Ishikawa (cell line): ENCODE data around the gene ZCCHC12.

ENCODE experiments used
- CEBPB ChIP-seq: IDR thresholded peaks from 2 replicates; pipeline ENCODE4 v1.6.1; 2012
- CREB1 ChIP-seq: IDR thresholded peaks from 2 replicates; pipeline ENCODE4 v1.6.1; 2012; ENCODE audit warnings: low read depth
- EGR1 ChIP-seq: IDR thresholded peaks from 2 replicates; pipeline ENCODE4 v1.6.1; 2012
- EP300 ChIP-seq: IDR thresholded peaks from 2 replicates; pipeline ENCODE4 v1.6.1; 2012; ENCODE audit warnings: borderline replicate concordance
- FOXM1 ChIP-seq: IDR thresholded peaks from 2 replicates; pipeline ENCODE4 v1.6.1; 2012; ENCODE audit warnings: low read depth, borderline replicate concordance
- NFIC ChIP-seq: IDR thresholded peaks from 2 replicates; pipeline ENCODE4 v1.6.1; 2012
- RAD21 ChIP-seq: IDR thresholded peaks from 2 replicates; pipeline ENCODE4 v1.6.1; 2012; ENCODE audit warnings: low read depth
- TAF1 ChIP-seq: IDR thresholded peaks from 2 replicates; pipeline ENCODE4 v1.6.1; 2012; ENCODE audit warnings: low read depth, mild to moderate bottlenecking
- TCF12 ChIP-seq: IDR thresholded peaks from 2 replicates; pipeline ENCODE4 v1.6.1; 2012; ENCODE audit warnings: low read depth
- TEAD4 ChIP-seq: IDR thresholded peaks from 2 replicates; pipeline ENCODE4 v1.6.1; 2012
- YY1 ChIP-seq: IDR thresholded peaks from 2 replicates; pipeline ENCODE4 v1.6.1; 2012; ENCODE audit warnings: low read depth
- ZBTB7A ChIP-seq: IDR thresholded peaks from 2 replicates; pipeline ENCODE4 v1.6.1; 2012; ENCODE audit warnings: low read depth
- TF ChIP-seq, protein P1 (sequence below): IDR thresholded peaks from 2 replicates; pipeline ENCODE4 v1.6.1; 2012
- TF ChIP-seq, protein P2 (sequence below): IDR thresholded peaks from 2 replicates; pipeline ENCODE4 v1.6.1; 2012; ENCODE audit warnings: low read depth, mild to moderate bottlenecking
- TF ChIP-seq, protein P3 (sequence below): IDR thresholded peaks from 2 replicates; pipeline ENCODE4 v1.6.1; 2012

ZCCHC12 gene

DNA sequence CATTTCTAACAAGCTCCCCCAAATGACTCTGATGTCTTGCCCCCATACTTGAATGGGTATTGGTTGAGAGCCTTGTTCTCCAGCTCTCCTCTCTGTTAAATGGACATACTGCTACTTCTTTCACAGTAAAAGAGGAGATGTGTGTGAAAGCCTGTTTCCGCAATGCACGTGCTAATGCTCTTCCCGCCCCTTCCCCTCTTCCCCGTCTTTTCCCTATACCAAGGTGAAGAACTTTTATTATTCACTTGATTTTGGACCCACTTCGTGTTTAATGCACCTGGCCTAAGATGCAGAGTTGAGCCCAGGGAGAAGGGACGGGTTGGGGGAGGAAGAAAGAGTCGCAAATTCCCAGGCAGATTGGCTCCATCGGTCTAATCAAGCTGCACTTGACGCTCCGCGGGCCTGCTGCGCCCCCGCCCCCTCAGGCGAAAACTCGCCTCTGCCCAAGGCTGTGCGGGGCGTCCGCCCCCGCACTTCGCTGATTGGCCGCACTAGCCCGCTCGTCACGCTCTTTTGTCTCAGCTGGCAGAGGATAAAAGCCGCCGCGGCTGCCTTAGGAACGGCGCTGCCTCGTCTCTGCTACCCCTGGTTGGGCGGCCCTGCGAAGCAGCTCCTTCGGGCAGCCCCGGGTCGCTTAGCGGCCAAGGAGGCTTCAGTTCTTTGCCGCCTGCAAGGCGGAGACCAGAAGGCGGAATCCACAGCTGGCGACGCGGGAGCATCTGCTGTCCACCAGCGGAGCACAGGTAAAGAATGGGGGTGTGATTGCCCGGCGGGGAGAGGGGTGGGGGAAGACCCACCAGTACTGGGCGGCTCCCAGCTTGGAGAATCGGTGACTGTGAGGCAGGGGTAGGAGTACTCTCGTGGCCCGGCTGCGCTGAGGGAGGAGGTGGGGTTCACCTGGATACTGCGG lies at the start of gene ZCCHC12:
Gene ZCCHC12 (plus strand): TSS at position 562 of the 910 bp plus-strand sequence. CDS start 1,421 bp downstream, outside the sequence.
- TF ChIP-seq, protein P1, sequence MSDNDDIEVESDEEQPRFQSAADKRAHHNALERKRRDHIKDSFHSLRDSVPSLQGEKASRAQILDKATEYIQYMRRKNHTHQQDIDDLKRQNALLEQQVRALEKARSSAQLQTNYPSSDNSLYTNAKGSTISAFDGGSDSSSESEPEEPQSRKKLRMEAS, result peak; percentile 50
- TF ChIP-seq EGR1, result peak; percentile 98
- peak; percentile 51 for TF ChIP-seq NFIC
- no peak for TF ChIP-seq CREB1
- TF ChIP-seq CEBPB, result no peak

DNA sequence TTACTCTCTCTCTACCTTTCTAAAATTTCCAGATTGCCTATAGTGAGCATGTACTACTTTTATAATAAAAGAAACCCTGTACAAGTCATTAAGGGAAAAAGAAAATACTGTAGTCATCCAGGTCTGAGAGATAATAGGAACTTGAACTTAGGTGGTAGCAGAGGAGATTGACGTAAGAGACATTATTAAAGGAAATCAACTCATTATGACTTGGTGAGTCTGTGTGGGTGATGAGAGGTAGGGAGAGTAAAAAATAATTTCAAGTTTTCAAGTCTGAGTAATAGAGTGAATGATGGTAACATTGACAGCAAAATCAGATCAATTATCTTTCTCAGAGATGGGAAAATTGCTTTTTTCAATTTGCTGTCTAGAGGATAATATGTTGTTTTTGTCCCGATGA lies 44.0 kb upstream of the ZCCHC12 start:
- TF ChIP-seq RAD21 (no peak), TEAD4 (no peak), NFIC (no peak), EGR1 (no peak), TAF1 (no peak)
- TF ChIP-seq, protein P2, sequence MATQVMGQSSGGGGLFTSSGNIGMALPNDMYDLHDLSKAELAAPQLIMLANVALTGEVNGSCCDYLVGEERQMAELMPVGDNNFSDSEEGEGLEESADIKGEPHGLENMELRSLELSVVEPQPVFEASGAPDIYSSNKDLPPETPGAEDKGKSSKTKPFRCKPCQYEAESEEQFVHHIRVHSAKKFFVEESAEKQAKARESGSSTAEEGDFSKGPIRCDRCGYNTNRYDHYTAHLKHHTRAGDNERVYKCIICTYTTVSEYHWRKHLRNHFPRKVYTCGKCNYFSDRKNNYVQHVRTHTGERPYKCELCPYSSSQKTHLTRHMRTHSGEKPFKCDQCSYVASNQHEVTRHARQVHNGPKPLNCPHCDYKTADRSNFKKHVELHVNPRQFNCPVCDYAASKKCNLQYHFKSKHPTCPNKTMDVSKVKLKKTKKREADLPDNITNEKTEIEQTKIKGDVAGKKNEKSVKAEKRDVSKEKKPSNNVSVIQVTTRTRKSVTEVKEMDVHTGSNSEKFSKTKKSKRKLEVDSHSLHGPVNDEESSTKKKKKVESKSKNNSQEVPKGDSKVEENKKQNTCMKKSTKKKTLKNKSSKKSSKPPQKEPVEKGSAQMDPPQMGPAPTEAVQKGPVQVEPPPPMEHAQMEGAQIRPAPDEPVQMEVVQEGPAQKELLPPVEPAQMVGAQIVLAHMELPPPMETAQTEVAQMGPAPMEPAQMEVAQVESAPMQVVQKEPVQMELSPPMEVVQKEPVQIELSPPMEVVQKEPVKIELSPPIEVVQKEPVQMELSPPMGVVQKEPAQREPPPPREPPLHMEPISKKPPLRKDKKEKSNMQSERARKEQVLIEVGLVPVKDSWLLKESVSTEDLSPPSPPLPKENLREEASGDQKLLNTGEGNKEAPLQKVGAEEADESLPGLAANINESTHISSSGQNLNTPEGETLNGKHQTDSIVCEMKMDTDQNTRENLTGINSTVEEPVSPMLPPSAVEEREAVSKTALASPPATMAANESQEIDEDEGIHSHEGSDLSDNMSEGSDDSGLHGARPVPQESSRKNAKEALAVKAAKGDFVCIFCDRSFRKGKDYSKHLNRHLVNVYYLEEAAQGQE, result no peak
- TF ChIP-seq, protein P3, sequence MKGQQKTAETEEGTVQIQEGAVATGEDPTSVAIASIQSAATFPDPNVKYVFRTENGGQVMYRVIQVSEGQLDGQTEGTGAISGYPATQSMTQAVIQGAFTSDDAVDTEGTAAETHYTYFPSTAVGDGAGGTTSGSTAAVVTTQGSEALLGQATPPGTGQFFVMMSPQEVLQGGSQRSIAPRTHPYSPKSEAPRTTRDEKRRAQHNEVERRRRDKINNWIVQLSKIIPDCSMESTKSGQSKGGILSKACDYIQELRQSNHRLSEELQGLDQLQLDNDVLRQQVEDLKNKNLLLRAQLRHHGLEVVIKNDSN, result no peak

DNA sequence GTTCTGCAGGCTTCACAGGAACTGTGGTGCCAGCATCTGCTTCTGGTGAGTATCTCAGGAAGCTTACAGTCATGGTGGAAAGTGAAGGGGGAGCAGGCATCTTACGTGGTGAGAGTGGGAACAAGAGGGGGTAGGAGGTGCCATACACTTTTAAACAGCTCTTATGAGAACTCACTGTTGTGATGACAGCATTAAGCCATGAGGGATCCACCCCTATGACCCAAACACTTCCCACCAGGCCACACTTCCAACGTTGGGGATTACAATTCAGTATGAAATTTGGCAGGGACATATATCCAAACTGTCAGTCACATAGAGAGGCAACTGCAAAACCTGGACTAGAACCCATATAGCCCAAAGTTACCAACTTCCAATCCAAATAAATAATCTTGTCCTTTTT lies 43.1 kb upstream of the ZCCHC12 start:
- TF ChIP-seq, protein P2, result no peak
- TF ChIP-seq FOXM1, result no peak
- no peak for TF ChIP-seq TAF1
- no peak for TF ChIP-seq NFIC

DNA sequence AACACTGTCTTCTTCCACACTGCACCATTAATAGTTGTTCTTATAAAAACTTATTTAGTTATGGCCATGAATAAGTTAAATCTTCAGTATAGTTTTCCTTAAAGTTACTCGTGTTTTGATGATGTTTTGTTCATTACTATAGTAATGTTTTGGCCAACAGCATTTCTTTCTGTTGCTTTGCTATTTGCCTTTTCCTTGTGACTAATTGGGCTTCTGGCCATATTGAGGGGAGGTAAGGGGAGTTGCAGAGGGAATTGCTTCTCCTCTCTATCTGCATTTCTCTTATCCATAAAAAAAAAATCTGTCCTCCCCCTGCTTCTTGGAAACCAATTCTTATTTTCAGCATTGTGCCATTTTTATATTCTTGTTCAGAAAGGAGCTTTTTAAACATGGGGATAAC lies 42.7 kb upstream of the ZCCHC12 start:
- TF ChIP-seq NFIC (no peak), TCF12 (no peak), FOXM1 (no peak), YY1 (no peak), TAF1 (no peak), CEBPB (no peak), RAD21 (no peak), EP300 (no peak), CREB1 (no peak), EGR1 (no peak), ZBTB7A (no peak), TEAD4 (no peak)
- TF ChIP-seq, protein P1, result no peak
- TF ChIP-seq, protein P2, result no peak
- TF ChIP-seq, protein P3, result no peak
